Glutamatergic neuron (in vitro differentiated cells): ENCODE measurements around the gene MGAT4B. TPM values are rescaled to one million over a fixed set of nuclear protein-coding genes. Genes with fewer than 3 reads are reported as not detected.
"Not testable (repeated sequence)": the region's sequence is repeated elsewhere in the genome, so short reads cannot be mapped to it uniquely, and the experiment has no call there.

Source experiments
- DNase-seq: peaks from one replicate; pipeline ENCODE4 v3.0.0; 2022
- H3K27ac Mint-ChIP-seq: one replicate; pipeline ENCODE4 v1.8.0; 2020; ENCODE audit warnings: mild to moderate bottlenecking, mixed read lengths, inconsistent platforms; ENCODE audit not compliant: unreplicated experiment
- H3K27me3 Mint-ChIP-seq: one replicate; pipeline ENCODE4 v1.8.0; 2020; ENCODE audit warnings: mild to moderate bottlenecking, moderate library complexity, mixed read lengths, inconsistent platforms; ENCODE audit not compliant: unreplicated experiment
- H3K36me3 Mint-ChIP-seq: one replicate; pipeline ENCODE4 v1.8.0; 2020; ENCODE audit warnings: mild to moderate bottlenecking, mixed read lengths, inconsistent platforms; ENCODE audit not compliant: unreplicated experiment
- H3K4me1 Mint-ChIP-seq: one replicate; pipeline ENCODE4 v1.8.0; 2020; ENCODE audit warnings: mild to moderate bottlenecking, low read depth, mixed read lengths, inconsistent platforms; ENCODE audit not compliant: unreplicated experiment
- H3K4me3 Mint-ChIP-seq: one replicate; pipeline ENCODE4 v1.8.0; 2020; ENCODE audit warnings: mild to moderate bottlenecking, mixed read lengths, inconsistent platforms; ENCODE audit not compliant: unreplicated experiment
- H3K9me3 Mint-ChIP-seq: one replicate; pipeline ENCODE4 v1.8.0; 2020; ENCODE audit warnings: mild to moderate bottlenecking, moderate library complexity, mixed read lengths, inconsistent platforms; ENCODE audit not compliant: unreplicated experiment
- total RNA-seq: library from RNA; stranded (reverse); fragmentation: NEBNext Ultra II Directional; extraction: Animal tissue kit (Norgen Biotek cat#: 25700); gene quantifications from one replicate; pipeline ENCODE4 v1.2.1, GENCODE V29; 2021; ENCODE audit not compliant: unreplicated experiment
- TF ChIP-seq, protein P1 (sequence below): fragments of 200-600 bp; sonication (generic); IDR thresholded peaks from one replicate; pipeline ENCODE4 v1.5.0; 2021; ENCODE audit not compliant: partially characterized antibody, unreplicated experiment

Gene MGAT4B
- total RNA-seq, 1 donor from 2014 or later, result 140 TPM

DNA sequence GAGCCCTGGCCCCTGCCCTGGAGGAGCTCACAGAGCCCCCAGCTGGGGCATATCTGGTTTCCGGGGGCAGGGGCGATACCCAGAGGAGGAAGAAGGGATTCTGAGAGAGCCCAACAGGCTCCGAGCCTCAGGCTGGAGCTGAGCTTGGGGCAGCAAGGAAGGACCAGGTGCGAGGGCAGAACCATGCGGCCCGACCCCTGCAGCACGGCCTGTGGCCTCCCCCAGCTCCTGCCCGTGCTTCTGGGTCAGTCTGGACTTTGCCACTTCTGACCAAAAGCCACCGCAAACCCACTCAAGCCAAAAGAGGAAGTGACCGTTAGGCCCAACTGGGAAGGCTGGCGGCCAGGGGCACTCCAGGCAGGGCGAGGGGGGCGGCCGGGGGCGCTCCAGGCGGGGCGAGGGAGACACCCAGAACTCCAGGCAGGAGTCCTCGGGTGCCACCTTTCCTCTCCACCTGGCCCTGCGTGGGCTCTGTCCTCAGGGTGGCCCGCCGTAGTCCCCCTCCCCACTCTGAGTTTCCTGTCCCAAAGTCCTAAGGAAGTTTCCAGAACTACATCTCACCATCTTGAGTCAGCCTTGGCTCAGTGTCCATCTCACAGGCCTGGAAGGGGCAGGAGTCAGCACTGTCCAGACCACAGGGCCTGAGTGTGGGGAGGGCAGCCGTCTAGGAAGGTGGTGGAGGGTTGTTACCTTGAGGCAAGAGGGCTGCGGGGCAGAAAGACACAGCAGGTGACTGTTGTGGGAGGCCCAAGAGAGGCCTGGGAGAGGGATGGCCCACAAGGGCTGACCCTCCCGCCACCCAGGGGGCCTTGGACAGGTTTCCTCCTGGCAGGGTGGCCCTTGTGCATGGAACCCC is 13.8 kb downstream of the MGAT4B start:
- Mint-ChIP-seq H3K27ac (no peak overlapping the region), H3K27me3 (peaks cover 10% of the 10 kb centered on the region), H3K9me3 (peaks cover 6% of the 10 kb centered on the region), H3K36me3 (peaks cover 5% of the 10 kb centered on the region), H3K4me1 (no peaks in the 10 kb centered on the region), H3K4me3 (no peak overlapping the region)
- TF ChIP-seq, protein P1, sequence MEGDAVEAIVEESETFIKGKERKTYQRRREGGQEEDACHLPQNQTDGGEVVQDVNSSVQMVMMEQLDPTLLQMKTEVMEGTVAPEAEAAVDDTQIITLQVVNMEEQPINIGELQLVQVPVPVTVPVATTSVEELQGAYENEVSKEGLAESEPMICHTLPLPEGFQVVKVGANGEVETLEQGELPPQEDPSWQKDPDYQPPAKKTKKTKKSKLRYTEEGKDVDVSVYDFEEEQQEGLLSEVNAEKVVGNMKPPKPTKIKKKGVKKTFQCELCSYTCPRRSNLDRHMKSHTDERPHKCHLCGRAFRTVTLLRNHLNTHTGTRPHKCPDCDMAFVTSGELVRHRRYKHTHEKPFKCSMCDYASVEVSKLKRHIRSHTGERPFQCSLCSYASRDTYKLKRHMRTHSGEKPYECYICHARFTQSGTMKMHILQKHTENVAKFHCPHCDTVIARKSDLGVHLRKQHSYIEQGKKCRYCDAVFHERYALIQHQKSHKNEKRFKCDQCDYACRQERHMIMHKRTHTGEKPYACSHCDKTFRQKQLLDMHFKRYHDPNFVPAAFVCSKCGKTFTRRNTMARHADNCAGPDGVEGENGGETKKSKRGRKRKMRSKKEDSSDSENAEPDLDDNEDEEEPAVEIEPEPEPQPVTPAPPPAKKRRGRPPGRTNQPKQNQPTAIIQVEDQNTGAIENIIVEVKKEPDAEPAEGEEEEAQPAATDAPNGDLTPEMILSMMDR, result no peak
- no peak for DNase-seq

DNA sequence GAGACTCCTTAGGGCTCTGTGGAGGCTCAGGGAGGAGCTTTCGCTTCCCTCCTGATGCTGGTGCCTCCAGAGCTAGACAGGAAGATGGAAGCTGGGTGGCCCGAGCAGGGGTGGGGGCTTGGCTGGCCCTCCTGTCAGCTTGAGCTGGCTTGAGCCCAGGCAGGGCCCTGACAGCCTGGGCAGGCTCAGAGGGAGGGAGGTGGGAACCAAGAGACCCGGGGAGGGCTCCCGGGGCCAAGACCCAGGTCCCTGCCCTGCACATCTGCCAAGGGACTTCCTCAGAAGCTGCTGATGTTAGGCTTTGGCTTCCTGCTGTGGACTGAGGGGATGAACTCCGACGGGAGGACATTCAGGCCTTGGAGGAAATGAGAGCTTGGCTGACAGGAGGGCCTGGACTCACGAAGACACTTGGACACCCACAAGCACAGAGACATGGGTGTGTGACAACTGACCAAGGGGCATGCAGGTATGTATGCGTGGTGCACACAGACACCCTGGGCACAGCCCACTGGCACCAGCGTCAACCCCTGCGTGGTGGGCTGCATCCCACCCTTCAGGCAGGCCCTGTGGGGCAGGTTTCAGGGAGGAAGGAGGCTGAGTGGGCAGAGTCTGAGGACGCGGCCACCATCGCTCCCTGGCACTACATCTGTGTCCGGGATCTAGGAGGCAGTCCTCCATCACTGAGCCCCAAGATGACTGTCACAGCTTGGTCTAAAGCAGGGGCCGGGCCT is 14.6 kb downstream of the MGAT4B start:
- Mint-ChIP-seq H3K4me3 (no peak overlapping the region), H3K36me3 (peaks cover 4% of the 10 kb centered on the region), H3K9me3 (peaks cover 6% of the 10 kb centered on the region), H3K27ac (no peak overlapping the region), H3K4me1 (no peaks in the 10 kb centered on the region), H3K27me3 (peaks cover 9% of the 10 kb centered on the region)
- no peak for DNase-seq
- TF ChIP-seq, protein P1, result no peak

DNA sequence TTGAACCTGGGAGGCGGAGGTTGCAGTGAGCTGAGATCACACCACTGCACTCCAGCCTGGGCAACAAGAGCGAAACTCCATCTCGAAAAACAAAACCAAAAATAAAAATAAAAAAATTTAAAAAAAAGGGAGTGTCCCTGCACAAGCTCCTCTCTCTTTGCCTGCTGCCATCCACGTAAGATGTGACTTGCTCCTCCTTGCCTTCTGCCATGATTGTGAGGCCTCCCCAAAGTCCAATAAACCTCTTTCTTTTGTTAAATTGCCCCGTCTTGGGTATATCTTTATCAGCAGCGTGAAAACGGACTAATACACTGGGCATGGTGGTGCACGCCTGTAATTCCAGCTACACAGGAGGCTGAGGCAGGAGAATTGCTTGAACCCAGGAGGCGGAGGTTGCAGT is 17.4 kb downstream of the MGAT4B start:
- not testable (repeated sequence) for H3K4me3 Mint-ChIP-seq

GRCh38 chr5:179788193-179788854 is 18.3 kb downstream of the MGAT4B start:
- no peak overlapping the region for H3K27ac Mint-ChIP-seq
- peaks cover 2% of the 10 kb centered on the region for H3K9me3 Mint-ChIP-seq
- DNase-seq, result no peak
- no peaks in the 10 kb centered on the region for H3K4me1 Mint-ChIP-seq
- no peak overlapping the region for H3K4me3 Mint-ChIP-seq
- H3K36me3 Mint-ChIP-seq, result no peaks in the 10 kb centered on the region
- peaks cover 6% of the 10 kb centered on the region for H3K27me3 Mint-ChIP-seq
- TF ChIP-seq, protein P1, result no peak

More for the DNA sequence above, 17.4 kb downstream of the MGAT4B start:
- not testable (repeated sequence) for H3K4me1 Mint-ChIP-seq, H3K27ac Mint-ChIP-seq, DNase-seq, H3K9me3 Mint-ChIP-seq, H3K36me3 Mint-ChIP-seq, H3K27me3 Mint-ChIP-seq

DNA sequence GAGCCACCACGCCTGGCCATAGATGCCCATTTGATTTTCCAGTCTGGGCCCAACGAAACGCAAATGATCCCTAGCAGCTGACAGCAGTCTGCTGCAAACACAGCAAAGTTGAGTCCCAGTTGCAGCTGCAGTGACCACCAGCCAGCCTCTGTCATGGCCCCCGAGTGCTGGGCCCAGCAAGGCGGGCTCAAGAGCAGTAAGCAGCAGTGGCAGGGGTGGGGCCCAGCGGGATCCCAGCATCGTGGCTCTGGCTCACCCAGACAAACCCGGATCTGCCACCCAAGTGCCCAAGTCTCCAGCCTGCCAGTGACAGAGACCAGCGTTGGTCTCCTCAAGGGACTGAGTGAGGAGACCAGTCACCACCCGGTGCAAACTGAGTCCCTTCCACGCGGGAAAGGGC is 19.8 kb downstream of the MGAT4B start:
- no peak for DNase-seq
- H3K27me3 Mint-ChIP-seq, result peaks cover 4% of the 10 kb centered on the region
- no peak overlapping the region for H3K4me3 Mint-ChIP-seq
- TF ChIP-seq, protein P1, result no peak
- H3K27ac Mint-ChIP-seq, result no peak overlapping the region
- no peaks in the 10 kb centered on the region for H3K4me1 Mint-ChIP-seq
- H3K36me3 Mint-ChIP-seq, result no peaks in the 10 kb centered on the region
- H3K9me3 Mint-ChIP-seq, result no peaks in the 10 kb centered on the region
